ENCODE measurements around the gene ZNF630.
"Not testable (repeated sequence)": the region's sequence is repeated elsewhere in the genome, so short reads cannot be mapped to it uniquely, and the experiment has no call there.

The ZNF630 gene

GRCh38 chrX:48028091-48028490, 43.3 kb downstream of the ZNF630 start:
- no peak for DNase-seq (ENCODE audit: low read depth)

- not testable (repeated sequence) for DNase-seq (ENCODE audit: low read depth)
These were observed 43.9 kb downstream of the ZNF630 start for GRCh38 chrX:48027545-48027944.

GRCh38 chrX:48025561-48025960, 45.9 kb downstream of the ZNF630 start:
- peak; percentile 24 for DNase-seq (ENCODE audit: low read depth)

GRCh38 chrX:48022738-48023137, 48.7 kb downstream of the ZNF630 start:
- DNase-seq (ENCODE audit: low read depth) = no peak

GRCh38 chrX:48022100-48022499, 49.3 kb downstream of the ZNF630 start:
- no peak for DNase-seq (ENCODE audit: low read depth)

GRCh38 chrX:48021026-48021900, 50.2 kb downstream of the ZNF630 start:
- DNase-seq (ENCODE audit: low read depth) = peak; percentile 52

- DNase-seq (ENCODE audit: low read depth) = not testable (repeated sequence)
These were observed 51.0 kb downstream of the ZNF630 start for GRCh38 chrX:48020472-48020871.

- not testable (repeated sequence) for DNase-seq (ENCODE audit: low read depth)
These were observed 51.5 kb downstream of the ZNF630 start for GRCh38 chrX:48019892-48020291.

GRCh38 chrX:48016583-48017310, 54.7 kb downstream of the ZNF630 start:
- not testable (repeated sequence) for DNase-seq (ENCODE audit: low read depth)

GRCh38 chrX:48009445-48009960, 61.9 kb downstream of the ZNF630 start:
- not testable (repeated sequence) for DNase-seq (ENCODE audit: low read depth)

Data from activated gamma-delta T cell treated with anti-CD3 and anti-CD28 coated beads, Interleukin-2, amount 50 U/mL, for 16 hours (primary cell).